HG02571 (cell line): ENCODE measurements around the gene ZNF592.
"Not testable (repeated sequence)": the region's sequence is repeated elsewhere in the genome, so short reads cannot be mapped to it uniquely, and the experiment has no call there.

ENCODE experiments used
- ATAC-seq: cut with Tn5 transposase; IDR thresholded peaks from one replicate; pipeline ENCODE4 v1.9.1; 2021; ENCODE audit warnings: mild to moderate bottlenecking, moderate library complexity; ENCODE audit not compliant: unreplicated experiment

The ZNF592 gene

DNA sequence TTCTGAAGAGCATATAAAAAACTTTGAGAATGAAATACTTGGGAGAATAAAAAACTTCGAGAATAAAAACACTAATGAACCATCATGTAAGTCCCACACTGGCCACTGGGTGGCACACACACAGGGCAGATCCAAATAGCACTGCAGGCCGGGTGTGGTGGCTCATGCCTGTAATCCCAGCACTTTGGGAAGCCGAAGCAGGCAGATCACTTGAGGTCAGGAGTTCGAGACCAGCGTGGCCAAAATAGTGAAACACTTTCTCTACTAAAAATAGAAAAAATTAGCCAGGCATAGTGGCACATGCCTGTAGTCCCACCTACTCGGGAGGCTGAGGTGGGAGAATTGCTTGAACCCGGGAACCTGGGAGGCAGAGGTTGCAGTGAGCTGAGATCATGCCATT is 97.2 kb downstream of the ZNF592 start:
- not testable (repeated sequence) for ATAC-seq

DNA sequence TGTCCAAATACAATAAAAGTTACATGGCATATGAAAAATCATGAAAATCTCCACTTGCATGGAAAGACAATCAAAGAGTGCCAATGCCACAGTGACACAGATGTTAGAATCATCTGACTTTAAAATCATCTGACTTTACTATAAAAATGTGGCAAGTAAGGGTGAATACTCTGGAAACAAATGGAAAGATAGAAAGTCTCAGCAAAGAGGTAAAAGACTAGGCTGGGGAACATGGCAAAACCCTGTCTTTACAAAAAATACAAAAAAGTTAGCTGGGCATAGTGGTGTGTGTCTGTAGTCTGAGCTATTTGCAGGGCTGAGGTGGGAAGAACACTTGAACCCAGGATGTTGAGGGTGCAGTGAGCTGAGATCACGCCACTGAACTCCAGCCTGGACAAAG is 97.9 kb downstream of the ZNF592 start:
- ATAC-seq: no peak

DNA sequence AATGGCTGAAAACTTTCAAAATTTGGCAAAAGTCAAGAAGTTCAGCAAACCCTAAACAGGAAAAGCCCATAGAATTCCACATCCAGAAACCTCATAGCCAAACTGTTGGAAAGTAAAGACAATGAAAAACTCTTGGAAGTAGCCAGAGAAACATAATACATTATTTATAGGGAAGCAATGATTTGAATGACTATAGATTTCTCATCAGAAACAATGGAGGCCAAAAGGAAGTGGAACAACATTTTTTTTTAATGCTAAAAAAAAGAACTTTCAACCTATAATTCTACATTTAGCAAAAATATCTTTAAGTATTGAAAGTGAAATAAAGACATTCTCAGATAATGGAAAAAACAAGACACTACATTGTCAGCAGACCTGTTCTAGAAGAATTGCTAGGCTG is 99.0 kb downstream of the ZNF592 start:
- no peak for ATAC-seq

DNA sequence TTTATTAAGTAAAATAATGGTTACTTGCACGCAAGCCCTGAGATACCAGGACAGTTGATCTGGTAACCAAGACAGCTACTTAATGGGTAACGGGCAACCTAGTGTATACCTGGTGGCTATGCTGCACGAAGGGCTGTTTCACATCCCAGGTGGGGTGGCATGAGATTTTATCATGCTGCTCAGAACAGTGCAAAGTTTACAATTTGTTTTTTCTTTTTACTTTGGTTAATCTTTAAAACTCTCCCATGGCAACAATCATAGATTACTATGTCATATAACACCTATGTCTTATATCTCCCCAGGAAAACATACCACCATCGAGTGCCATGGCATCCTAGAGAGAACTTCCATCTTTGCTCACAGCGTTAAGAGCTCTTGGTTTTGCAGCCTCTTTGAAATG is 103.8 kb downstream of the ZNF592 start:
- no peak for ATAC-seq

DNA sequence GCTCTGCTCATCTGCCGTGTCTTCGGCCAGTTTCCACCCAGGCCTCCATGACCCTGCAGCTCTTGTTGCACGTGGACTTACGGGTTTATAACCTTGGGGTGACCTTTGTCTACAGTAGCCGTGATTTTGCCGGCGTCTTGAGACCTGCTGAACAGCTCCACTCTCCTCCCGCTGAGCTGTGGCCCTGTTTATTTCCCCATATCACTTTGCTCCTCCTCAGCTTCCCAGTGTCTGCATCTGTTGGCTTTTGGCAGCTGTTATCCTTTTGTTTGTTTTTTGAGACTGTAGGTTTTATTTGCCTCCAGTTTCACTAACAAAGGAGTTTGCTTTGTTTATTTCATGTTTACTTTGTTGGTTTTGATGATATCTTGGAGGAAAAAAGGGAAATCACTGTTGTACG is 106.7 kb downstream of the ZNF592 start:
- no peak for ATAC-seq

DNA sequence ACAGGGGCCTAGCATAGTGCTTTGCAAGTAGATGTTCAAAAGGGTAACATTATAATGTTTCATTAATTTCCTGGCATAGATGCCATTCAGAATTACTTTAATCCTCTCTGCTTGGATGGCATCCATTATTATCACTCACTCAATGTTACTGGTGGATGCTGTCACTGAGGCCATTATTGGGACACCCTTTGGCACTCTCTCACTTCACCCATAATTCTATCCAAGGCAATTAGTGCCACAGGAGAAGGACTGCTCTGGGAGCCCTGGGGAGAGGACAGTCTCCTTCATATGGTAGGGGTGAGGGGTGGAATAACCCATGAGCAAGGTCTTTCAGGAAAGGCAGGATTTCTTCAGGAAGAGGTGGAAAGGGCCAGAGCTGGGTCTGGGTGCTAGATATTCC is 107.4 kb downstream of the ZNF592 start:
- ATAC-seq: no peak
